Thymus (tissue), 11 donors: Measurements from ENCODE around the gene ZNF17. TPM values are rescaled to one million over a fixed set of nuclear protein-coding genes. Genes with fewer than 3 reads are reported as not detected.
A peak's percentile ranks its signal among the peaks of the same experiment; 100 is the strongest.

Source experiments
- DNase-seq, 9 donors: peaks; one replicate each; pipeline ENCODE4 v3.0.0-alpha.2; 2013; ENCODE audit warnings: low spot score in 9 of 9, low read depth in 6 of 9, missing footprints in 1 of 9
- H3K27ac ChIP-seq, 2 donors: one replicate each; pipeline ENCODE4 v1.5.1; 2013; ENCODE audit warnings: control low read depth in 1 of 2, low read depth in 1 of 2, low read length in 1 of 2, mild to moderate bottlenecking in 1 of 2, moderate library complexity in 1 of 2
- H3K27me3 ChIP-seq, 2 donors: one replicate each; pipeline ENCODE4 v1.5.1; 2013; ENCODE audit warnings: low read length in 1 of 2; ENCODE audit not compliant: control insufficient read depth in 2 of 2, insufficient read depth in 1 of 2
- H3K36me3 ChIP-seq, 2 donors: one replicate each; pipeline ENCODE4 v1.5.1; 2013; ENCODE audit warnings: low read length in 1 of 2, mild to moderate bottlenecking in 1 of 2, moderate library complexity in 1 of 2; ENCODE audit not compliant: control insufficient read depth in 2 of 2, insufficient read depth in 2 of 2
- H3K4me1 ChIP-seq, 2 donors: one replicate each; pipeline ENCODE4 v1.5.1; 2013; ENCODE audit warnings: low read length in 2 of 2; ENCODE audit not compliant: control insufficient read depth in 2 of 2, insufficient read depth in 2 of 2
- H3K4me3 ChIP-seq, 2 donors: one replicate each; pipeline ENCODE4 v1.5.1; 2013; ENCODE audit warnings: low read length in 2 of 2, control low read depth in 1 of 2, mild to moderate bottlenecking in 1 of 2
- H3K9me3 ChIP-seq, 2 donors: one replicate each; pipeline ENCODE4 v1.5.1; 2013; ENCODE audit warnings: low read length in 1 of 2, mild to moderate bottlenecking in 1 of 2; ENCODE audit not compliant: control insufficient read depth in 2 of 2, insufficient read depth in 1 of 2
- WGBS: extraction: QIAGEN DNeasy Blood & Tissue Kit; methylation state at CpG from one replicate; pipeline ENCODE4 v1.1.7; 2013; 5-methylcytosine and 5-hydroxymethylcytosine counted together
- polyA plus RNA-seq: library from polyadenylated mRNA; stranded (reverse); fragments of 200-250 nt; gene quantifications from one replicate; pipeline ENCODE4 v1.2.3, GENCODE V29; 2013
- total RNA-seq: library from RNA; stranded (reverse); fragments of 120-200 nt; gene quantifications from one replicate; pipeline ENCODE4 v1.2.4, GENCODE V29; 2013
- donor health status: healthy.

Gene ZNF17
- total and polyA plus RNA-seq, 2 donors = 5.3 to 10.4 TPM

- 85% methylated on average over 7 of the region's 7 CpGs for WGBS
- H3K4me3 ChIP-seq = no peak overlapping the region
- H3K4me1 ChIP-seq = no peaks in the 10 kb centered on the region
- H3K27ac ChIP-seq = no peak overlapping the region
- H3K36me3 ChIP-seq = peaks cover 14 to 23% of the 10 kb centered on the region in 2 donors
- no peak for DNase-seq
- peaks cover 0 to 39% of the 10 kb centered on the region in 2 donors for H3K9me3 ChIP-seq
- no peaks in the 10 kb centered on the region for H3K27me3 ChIP-seq
Observed at GRCh38 chr19:57441979-57442752, 31.2 kb downstream of the ZNF17 start.

- Histone ChIP-seq H3K27ac (no peak overlapping the region), H3K27me3 (no peaks in the 10 kb centered on the region), H3K4me1 (no peaks in the 10 kb centered on the region), H3K36me3 (peaks cover 14 to 22% of the 10 kb centered on the region in 2 donors), H3K4me3 (no peak overlapping the region), H3K9me3 (peaks cover 0 to 39% of the 10 kb centered on the region in 2 donors)
- 86% methylated on average over 5 of the region's 5 CpGs for WGBS
- DNase-seq = no peak
Observed at GRCh38 chr19:57443121-57443696, 32.2 kb downstream of the ZNF17 start.

- Histone ChIP-seq H3K27me3 (no peaks in the 10 kb centered on the region), H3K27ac (no peak overlapping the region), H3K4me3 (no peak overlapping the region), H3K36me3 (no peaks in the 10 kb centered on the region), H3K9me3 (peaks cover 1 to 8% of the 10 kb centered on the region in 2 donors), H3K4me1 (no peaks in the 10 kb centered on the region)
- WGBS = 95% methylated on average over 3 of the region's 3 CpGs
- DNase-seq = no peak
Observed at GRCh38 chr19:57452307-57452706, 41.3 kb downstream of the ZNF17 start.

- H3K27me3 ChIP-seq = no peaks in the 10 kb centered on the region
- 74% methylated on average over 5 of the region's 5 CpGs for WGBS
- DNase-seq = peak in 5 of 9 donors; percentile 8 to 59 (median 19)
- H3K27ac ChIP-seq = no peak overlapping the region
- no peak overlapping the region for H3K4me3 ChIP-seq
- H3K36me3 ChIP-seq = no peaks in the 10 kb centered on the region
- peaks cover 0 to 20% of the 10 kb centered on the region in 2 donors for H3K9me3 ChIP-seq
- H3K4me1 ChIP-seq = no peaks in the 10 kb centered on the region
Observed at GRCh38 chr19:57465680-57466381, 54.9 kb downstream of the ZNF17 start.

- no peak overlapping the region for H3K27ac ChIP-seq
- H3K4me1 ChIP-seq = no peaks in the 10 kb centered on the region
- 97% methylated on average over 5 of the region's 5 CpGs for WGBS
- no peaks in the 10 kb centered on the region for H3K27me3 ChIP-seq
- H3K9me3 ChIP-seq = peaks cover 0 to 20% of the 10 kb centered on the region in 2 donors
- no peaks in the 10 kb centered on the region for H3K36me3 ChIP-seq
- DNase-seq = no peak
- H3K4me3 ChIP-seq = no peak overlapping the region
Observed at GRCh38 chr19:57466489-57466888, 55.5 kb downstream of the ZNF17 start.

Other genes starting within 250 kb of the ZNF17 start
- gene DUXA, start 243.7 kb upstream of the ZNF17 start, total RNA-seq = 0.05 TPM
- 0.05 TPM for gene DUXA, start 243.7 kb upstream of the ZNF17 start, polyA plus RNA-seq
- gene ZNF264, start 219.7 kb upstream of the ZNF17 start, total RNA-seq = 27.8 TPM
- 6.3 TPM for gene ZNF264, start 219.7 kb upstream of the ZNF17 start, polyA plus RNA-seq
- 1.5 TPM for gene AURKC, start 180.1 kb upstream of the ZNF17 start, total RNA-seq
- 4.5 TPM for gene AURKC, start 180.1 kb upstream of the ZNF17 start, polyA plus RNA-seq
- 11.1 TPM for gene ZNF805, start 170.5 kb upstream of the ZNF17 start, total RNA-seq
- gene ZNF805, start 170.5 kb upstream of the ZNF17 start, polyA plus RNA-seq = 1.3 TPM
- 20.7 TPM for gene ZNF460, start 130.7 kb upstream of the ZNF17 start, total RNA-seq
- 1.4 TPM for gene ZNF460, start 130.7 kb upstream of the ZNF17 start, polyA plus RNA-seq
- 10.3 TPM for gene ZNF543, start 90.7 kb upstream of the ZNF17 start, total RNA-seq
- gene ZNF543, start 90.7 kb upstream of the ZNF17 start, polyA plus RNA-seq = 3.9 TPM
- 10.7 TPM for gene ZNF304, start 59.9 kb upstream of the ZNF17 start, total RNA-seq
- 7.9 TPM for gene ZNF304, start 59.9 kb upstream of the ZNF17 start, polyA plus RNA-seq
- 23.7 TPM for gene TRAPPC2B, start 47.6 kb upstream of the ZNF17 start, total RNA-seq
- 42.2 TPM for gene TRAPPC2B, start 47.6 kb upstream of the ZNF17 start, polyA plus RNA-seq
- gene ZNF547, start 47.6 kb upstream of the ZNF17 start, total RNA-seq = 4.3 TPM
- 7.2 TPM for gene ZNF547, start 47.6 kb upstream of the ZNF17 start, polyA plus RNA-seq
- 14.7 TPM for gene ZNF548, start 21.3 kb upstream of the ZNF17 start, total RNA-seq
- gene ZNF548, start 21.3 kb upstream of the ZNF17 start, polyA plus RNA-seq = 26.4 TPM
- gene ZNF749, start 24.2 kb downstream of the ZNF17 start, total RNA-seq = 11.2 TPM
- gene ZNF749, start 24.2 kb downstream of the ZNF17 start, polyA plus RNA-seq = 8.5 TPM
- gene VN1R1, start 46.0 kb downstream of the ZNF17 start, total RNA-seq = 0.42 TPM
- 0.48 TPM for gene VN1R1, start 46.0 kb downstream of the ZNF17 start, polyA plus RNA-seq
- gene ZNF772, start 66.4 kb downstream of the ZNF17 start, total RNA-seq = 17.0 TPM
- gene ZNF772, start 66.4 kb downstream of the ZNF17 start, polyA plus RNA-seq = 3.6 TPM
- gene ZNF419, start 76.6 kb downstream of the ZNF17 start, total RNA-seq = 10.7 TPM
- gene ZNF419, start 76.6 kb downstream of the ZNF17 start, polyA plus RNA-seq = 12.2 TPM
- gene ZNF773, start 88.8 kb downstream of the ZNF17 start, total RNA-seq = 9.6 TPM
- 7.0 TPM for gene ZNF773, start 88.8 kb downstream of the ZNF17 start, polyA plus RNA-seq
- 7.0 TPM for gene ZNF549, start 116.2 kb downstream of the ZNF17 start, total RNA-seq
- gene ZNF549, start 116.2 kb downstream of the ZNF17 start, polyA plus RNA-seq = 6.3 TPM
- 11.8 TPM for gene ZNF550, start 148.7 kb downstream of the ZNF17 start, total RNA-seq
- gene ZNF550, start 148.7 kb downstream of the ZNF17 start, polyA plus RNA-seq = 8.0 TPM
- 7.1 TPM for gene ZNF416, start 167.8 kb downstream of the ZNF17 start, total RNA-seq
- 4.4 TPM for gene ZNF416, start 167.8 kb downstream of the ZNF17 start, polyA plus RNA-seq
- gene ZIK1, start 173.0 kb downstream of the ZNF17 start, total RNA-seq = 12.2 TPM
- gene ZIK1, start 173.0 kb downstream of the ZNF17 start, polyA plus RNA-seq = 6.0 TPM
- 6.2 TPM for gene ZNF530, start 188.7 kb downstream of the ZNF17 start, total RNA-seq
- 3.9 TPM for gene ZNF530, start 188.7 kb downstream of the ZNF17 start, polyA plus RNA-seq
- gene ZNF134, start 203.1 kb downstream of the ZNF17 start, total RNA-seq = 18.8 TPM
- 9.0 TPM for gene ZNF134, start 203.1 kb downstream of the ZNF17 start, polyA plus RNA-seq
- 18.2 TPM for gene ZNF211, start 222.0 kb downstream of the ZNF17 start, total RNA-seq
- gene ZNF211, start 222.0 kb downstream of the ZNF17 start, polyA plus RNA-seq = 24.6 TPM